CD14-positive monocyte (primary cell): Measurements from ENCODE around the gene TP73. TPM values are rescaled to one million over a fixed set of nuclear protein-coding genes. Genes with fewer than 3 reads are reported as not detected.

Source experiments
- DNase-seq, 3 donors: peaks; one replicate each; pipeline ENCODE4 v3.0.0-alpha.2; 2011 to 2022
- H2AFZ ChIP-seq: 2 replicates; pipeline ENCODE4 v1.6.0; 2012; ENCODE audit warnings: mild to moderate bottlenecking, low read depth, low read length, inconsistent platforms; ENCODE audit not compliant: insufficient read depth, poor library complexity, severe bottlenecking
- H3K27ac ChIP-seq, 2 donors: 1 replicate in 1 of 2; 2 replicates in 1 of 2; pipeline ENCODE4 v1.5.1; 2012 to 2013; ENCODE audit warnings: low read length in 2 of 2, control low read depth in 1 of 2, inconsistent platforms in 1 of 2, low read depth in 1 of 2, mild to moderate bottlenecking in 1 of 2
- H3K27me3 ChIP-seq, 2 donors: one replicate each; pipeline versions ENCODE4 v1.6.0 to v1.6.1; 2011 to 2013; ENCODE audit warnings: low read length in 2 of 2; ENCODE audit not compliant: control insufficient read depth in 2 of 2, insufficient read depth in 2 of 2
- H3K36me3 ChIP-seq, 2 donors: replicated peaks in 1 of 2; 1 replicate in 1 of 2; 2 replicates in 1 of 2; pipeline versions ENCODE4 v1.5.1 to v1.6.1; 2012 to 2013; ENCODE audit warnings: low read length in 2 of 2, control low read depth in 1 of 2, inconsistent platforms in 1 of 2, mild to moderate bottlenecking in 1 of 2; ENCODE audit not compliant: insufficient read depth in 2 of 2, control insufficient read depth in 1 of 2
- H3K4me1 ChIP-seq, 2 donors: 1 replicate in 1 of 2; 2 replicates in 1 of 2; pipeline versions ENCODE4 v1.5.1 to v1.6.1; 2012 to 2013; ENCODE audit warnings: low read length in 2 of 2, control low read depth in 1 of 2, inconsistent platforms in 1 of 2, mild to moderate bottlenecking in 1 of 2, moderate library complexity in 1 of 2; ENCODE audit not compliant: insufficient read depth in 2 of 2, control insufficient read depth in 1 of 2
- H3K4me2 ChIP-seq: replicated peaks from 2 replicates; pipeline ENCODE3; 2012; ENCODE audit warnings: low read length, moderate library complexity, mild to moderate bottlenecking; ENCODE audit not compliant: poor library complexity, severe bottlenecking; ENCODE audit errors: extremely low read depth
- H3K4me3 ChIP-seq, 3 experiments: fragments of 200-600 bp in 1 of 3; sonication (generic) in 1 of 3; replicated peaks in 1 of 3; 1 replicate in 2 of 3; 2 replicates in 1 of 3; pipeline ENCODE4 v1.5.1; 2011 to 2013; ENCODE audit warnings: low read length in 3 of 3, mild to moderate bottlenecking in 3 of 3, control low read depth in 2 of 3, low read depth in 2 of 3, inconsistent platforms in 1 of 3, moderate library complexity in 1 of 3
- H3K79me2 ChIP-seq: 2 replicates; pipeline ENCODE4 v1.6.0; 2012; ENCODE audit warnings: mild to moderate bottlenecking, control low read depth, inconsistent platforms, low read length, moderate library complexity; ENCODE audit not compliant: insufficient read depth
- H3K9ac ChIP-seq: 2 replicates; pipeline ENCODE4 v1.6.0; 2017; ENCODE audit warnings: low read length, mild to moderate bottlenecking; ENCODE audit not compliant: insufficient read depth, poor library complexity, severe bottlenecking
- H3K9me3 ChIP-seq, 2 donors: replicated peaks in 1 of 2; 1 replicate in 1 of 2; 2 replicates in 1 of 2; pipeline versions ENCODE4 v1.5.1 to v1.6.1; 2012 to 2013; ENCODE audit warnings: low read length in 2 of 2, control low read depth in 1 of 2; ENCODE audit not compliant: control insufficient read depth in 1 of 2, insufficient read depth in 1 of 2
- H4K20me1 ChIP-seq: 2 replicates; pipeline ENCODE4 v1.6.0; 2012; ENCODE audit warnings: mild to moderate bottlenecking, low read length, control low read depth, moderate library complexity; ENCODE audit not compliant: insufficient read depth
- H3K27ac Mint-ChIP-seq, 7 donors: one replicate each; pipeline ENCODE4 v1.8.0; 2020; ENCODE audit warnings: mild to moderate bottlenecking in 7 of 7, mixed read lengths in 7 of 7, moderate library complexity in 6 of 7, inconsistent platforms in 2 of 7
- H3K27me3 Mint-ChIP-seq, 3 donors: one replicate each; pipeline ENCODE4 v1.8.0; 2021 to 2022; ENCODE audit warnings: low read depth in 3 of 3, mild to moderate bottlenecking in 3 of 3, mixed read lengths in 3 of 3, moderate library complexity in 3 of 3, inconsistent platforms in 1 of 3
- H3K36me3 Mint-ChIP-seq, 2 donors: one replicate each; pipeline ENCODE4 v1.8.0; 2020; ENCODE audit warnings: mixed read lengths in 2 of 2, inconsistent platforms in 1 of 2, mild to moderate bottlenecking in 1 of 2
- H3K4me1 Mint-ChIP-seq: one replicate; pipeline ENCODE4 v1.8.0; 2020; ENCODE audit warnings: mild to moderate bottlenecking, mixed read lengths
- H3K4me3 Mint-ChIP-seq, 2 donors: one replicate each; pipeline ENCODE4 v1.8.0; 2020; ENCODE audit warnings: mild to moderate bottlenecking in 2 of 2, mixed read lengths in 2 of 2, moderate library complexity in 1 of 2
- H3K9me3 Mint-ChIP-seq, 7 donors: one replicate each; pipeline ENCODE4 v1.8.0; 2020 to 2022; ENCODE audit warnings: mixed read lengths in 7 of 7, mild to moderate bottlenecking in 6 of 7, moderate library complexity in 6 of 7, inconsistent platforms in 2 of 7
- CTCF ChIP-seq: fragments of 200-600 bp; IDR thresholded peaks from one replicate; pipeline ENCODE4 v1.8.0; 2022; ENCODE audit warnings: antibody characterized with exemption, mild to moderate bottlenecking
- WGBS: methylation state at CpG from one replicate; pipeline ENCODE4 v1.1.5; 2013; ENCODE audit warnings: missing lambda C conversion rate; ENCODE audit not compliant: insufficient coverage; 5-methylcytosine and 5-hydroxymethylcytosine counted together
- intact Hi-C, 2 donors: fragments of 100-400 bp; cut with micrococcal nuclease; formaldehyde crosslinking; loops; one replicate each; pipeline versions ENCODE4 v1.15.0 to v1.15.1; 2023
- polyA plus RNA-seq, 3 donors: library from polyadenylated mRNA; depleted of rRNA in 1 of 3; unstranded in 2 of 3; stranded (reverse) in 1 of 3; fragments of 300-500 nt in 2 of 3; fragments of >200 nt in 1 of 3; fragmentation: Illumina TruSeq in 2 of 3; gene quantifications; 1 replicate in 2 of 3; 2 replicates in 1 of 3; pipeline ENCODE4 v1.2.3, GENCODE V29; 2012 to 2021

The TP73 gene
- polyA plus RNA-seq, 3 donors, result 0.21 to 0.42 TPM; not detected in 1

- no peak overlapping the region for H2AFZ ChIP-seq
- H3K27ac ChIP-seq, result no peak overlapping the region
- H3K79me2 ChIP-seq, result no peaks in the 10 kb centered on the region
- no peak for DNase-seq
- peaks cover 0 to 3% (median 0%) of the 10 kb centered on the region in 7 donors for H3K9me3 Mint-ChIP-seq
- H3K4me1 ChIP-seq, result peaks cover 50 to 59% of the 10 kb centered on the region in 2 donors
- intact Hi-C loops, result no loop called here
- no peaks in the 10 kb centered on the region for H4K20me1 ChIP-seq
- no peak overlapping the region for H3K9ac ChIP-seq
- no peak overlapping the region for H3K4me3 Mint-ChIP-seq
- H3K27me3 ChIP-seq, result no peaks in the 10 kb centered on the region
- H3K9me3 ChIP-seq, result no peaks in the 10 kb centered on the region
- no peak overlapping the region for H3K27ac Mint-ChIP-seq
- H3K4me1 Mint-ChIP-seq, result peaks cover 55% of the 10 kb centered on the region
- H3K36me3 Mint-ChIP-seq, result no peaks in the 10 kb centered on the region
- WGBS, result 85% methylated on average over 12 of the region's 20 CpGs
- no peak overlapping the region for H3K4me2 ChIP-seq
- TF ChIP-seq CTCF, result no peak
- peaks cover 3 to 22% (median 6%) of the 10 kb centered on the region in 3 donors for H3K27me3 Mint-ChIP-seq
- H3K36me3 ChIP-seq, result no peaks in the 10 kb centered on the region
- H3K4me3 ChIP-seq, result no peak overlapping the region
Measured at GRCh38 chr1:3680488-3681230, 28.3 kb downstream of the TP73 start.

- Mint-ChIP-seq H3K4me1 (peaks cover 49% of the 10 kb centered on the region), H3K9me3 (peaks cover 0 to 3% (median 0%) of the 10 kb centered on the region in 7 donors), H3K4me3 (no peak overlapping the region), H3K36me3 (no peaks in the 10 kb centered on the region), H3K27me3 (peaks cover 3 to 22% (median 7%) of the 10 kb centered on the region in 3 donors), H3K27ac (peak overlapping the region in 1 of 7 donors; percentile 80)
- TF ChIP-seq CTCF, result no peak
- Histone ChIP-seq H3K36me3 (no peaks in the 10 kb centered on the region), H3K4me2 (no peak overlapping the region), H3K27me3 (no peaks in the 10 kb centered on the region), H2AFZ (no peak overlapping the region), H3K9me3 (no peaks in the 10 kb centered on the region), H3K4me3 (no peak overlapping the region), H3K79me2 (no peaks in the 10 kb centered on the region), H4K20me1 (no peaks in the 10 kb centered on the region), H3K4me1 (peaks cover 43 to 52% of the 10 kb centered on the region in 2 donors), H3K27ac (no peak overlapping the region), H3K9ac (no peak overlapping the region)
- WGBS, result over 99% methylated on average over 18 of the region's 19 CpGs
- intact Hi-C loops, result no loop called here
- DNase-seq, result no peak
Measured at GRCh38 chr1:3681231-3681897, 29.0 kb downstream of the TP73 start.
